SK-MEL-5 (cell line): ENCODE measurements around the gene SMIM38. TPM values are rescaled to one million over a fixed set of nuclear protein-coding genes. Genes with fewer than 3 reads are reported as not detected.

Experiments used
- DNase-seq: peaks from one replicate; pipeline ENCODE4 v3.0.0-alpha.2; 2016; ENCODE audit warnings: low read depth, low spot score
- in situ Hi-C: cut with HindIII; loops from 2 replicates; pipeline ENCODE4 v1.10.0; 2016; ENCODE audit warnings: low sequenced_read_pairs, high pct_unique_total_duplicates, low pct_unique_long_range_greater_than_20kb
- total RNA-seq: library from RNA; depleted of rRNA; stranded (reverse); fragments of >200 nt; shearing (Covaris generic); gene quantifications from 2 replicates; pipeline ENCODE4 v1.2.3, GENCODE V29; 2014

Gene SMIM38
- total RNA-seq, 1 experiment from 2014 or later = 0.13 TPM

DNA sequence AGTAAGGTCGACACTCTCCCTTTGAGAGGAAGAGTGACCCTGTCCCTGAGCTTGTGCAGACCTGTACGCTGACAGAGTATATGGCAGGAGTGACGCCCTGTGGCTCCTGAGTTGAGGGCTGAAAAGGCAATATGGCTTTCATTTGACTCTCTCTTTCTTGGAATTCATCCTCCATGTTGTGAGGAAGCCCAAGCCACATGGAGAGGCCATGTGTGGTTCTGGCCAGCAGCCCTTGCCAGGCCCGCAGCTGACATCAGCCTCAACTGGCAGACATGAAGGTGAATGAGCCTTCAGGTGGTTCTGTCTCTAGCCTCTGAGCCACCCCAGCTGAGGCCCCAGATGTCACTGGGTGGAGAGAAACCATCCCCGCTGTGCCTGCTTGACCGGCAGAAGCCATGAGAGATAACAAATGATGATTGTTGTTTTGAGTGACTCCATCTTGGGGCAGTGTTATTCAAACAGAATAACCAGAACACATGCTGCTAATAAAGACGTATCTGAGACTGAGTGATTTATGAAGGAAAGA is 31.9 kb downstream of the SMIM38 start:
- in situ Hi-C loops = no loop called here
- DNase-seq = no peak

DNA sequence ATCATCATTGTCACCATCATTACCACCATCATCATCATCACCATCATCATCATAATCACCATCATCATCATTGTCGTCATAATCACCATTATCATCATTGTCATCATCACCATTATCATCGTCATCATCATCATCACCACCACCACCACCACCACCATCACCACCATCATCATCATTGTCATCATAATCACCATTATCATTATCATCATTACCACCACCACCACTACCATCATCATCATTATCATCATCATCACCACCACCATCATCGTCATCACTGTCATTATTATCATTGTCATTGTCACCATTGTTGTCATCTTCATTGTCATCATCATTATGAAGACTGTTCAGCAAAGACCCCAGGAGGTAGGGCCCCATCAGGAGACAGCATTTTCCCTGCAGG is 33.3 kb downstream of the SMIM38 start:
- no peak for DNase-seq
- in situ Hi-C loops = no loop called here

DNA sequence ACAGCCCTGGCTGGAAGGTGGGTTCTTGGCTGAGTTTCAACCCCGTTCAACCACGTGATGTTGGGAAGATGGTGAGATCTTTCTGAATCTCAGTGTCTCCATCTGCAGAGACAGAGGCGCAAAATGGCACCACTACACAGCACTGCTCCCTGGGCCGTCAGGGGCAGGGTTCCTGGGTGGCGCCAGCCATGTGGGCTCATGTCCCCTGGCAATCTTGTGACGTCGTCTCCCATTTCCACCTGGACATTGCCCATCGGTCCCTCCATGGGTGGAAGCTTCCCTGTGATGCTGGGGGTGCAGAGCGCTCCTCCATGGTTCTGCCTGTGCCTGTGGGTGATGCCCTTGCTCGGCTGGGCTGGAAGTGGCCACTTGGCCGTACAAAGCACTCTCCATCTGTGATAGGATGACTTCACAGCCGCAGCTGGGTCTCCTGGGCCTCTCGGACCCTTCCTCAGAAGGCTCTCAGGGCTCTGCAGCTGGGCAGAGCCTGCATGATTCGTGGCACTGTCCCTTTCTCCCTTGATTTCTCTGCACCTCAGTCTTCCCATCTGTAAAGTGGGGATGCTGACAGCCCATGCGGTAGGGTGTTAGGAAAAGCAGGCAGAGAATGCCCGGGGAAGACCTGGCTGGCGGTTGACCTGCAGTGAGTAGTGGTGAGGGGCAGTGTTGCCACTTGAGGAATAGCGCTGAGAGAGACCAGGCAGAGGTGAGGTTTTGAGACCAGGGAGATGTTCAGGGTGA is 35.2 kb downstream of the SMIM38 start:
- no peak for DNase-seq
- in situ Hi-C loops = no loop called here

DNA sequence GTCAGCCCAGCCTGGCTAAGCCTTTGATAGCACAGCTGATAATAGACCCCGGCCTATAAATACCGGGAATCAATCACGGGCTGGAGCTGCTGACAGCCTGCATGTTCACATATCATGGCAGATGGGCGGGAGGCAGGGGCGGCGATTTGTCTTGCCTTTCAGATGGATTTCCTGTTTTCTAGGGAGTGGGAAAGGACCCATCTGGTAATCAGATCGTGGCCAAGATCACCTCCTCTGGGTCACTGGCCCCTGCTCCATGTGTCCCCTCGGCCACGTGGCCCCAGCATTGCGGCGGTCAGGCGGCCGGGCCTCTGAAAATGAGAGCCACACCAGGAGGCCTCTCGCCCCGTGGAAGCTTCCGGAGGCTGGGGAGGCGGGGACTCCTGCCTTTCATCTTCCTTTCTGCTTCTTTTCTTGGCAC is 36.6 kb downstream of the SMIM38 start:
- DNase-seq = no peak
- in situ Hi-C loops = no loop called here

DNA sequence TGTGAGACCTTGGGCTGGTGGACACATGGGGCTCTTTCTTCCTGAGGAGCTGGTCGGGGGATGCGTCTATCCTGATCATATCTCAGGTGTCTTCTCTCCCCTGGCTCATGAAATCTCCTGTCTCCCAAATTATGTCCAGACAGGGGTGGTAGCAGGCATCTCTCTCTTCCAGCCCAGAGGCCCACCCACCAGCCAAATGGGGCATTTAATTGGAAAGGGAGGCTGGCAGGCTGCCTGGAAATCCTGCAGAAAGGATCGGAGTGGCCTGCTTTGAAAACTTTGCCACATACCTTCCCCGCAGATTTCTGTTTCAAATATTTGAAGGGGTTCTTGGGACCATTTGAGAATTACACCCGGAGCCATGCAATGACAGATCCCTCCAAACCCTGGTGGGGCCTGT is 37.4 kb downstream of the SMIM38 start:
- in situ Hi-C loops = no loop called here

GRCh38 chr11:69193629-69194028 is 37.9 kb downstream of the SMIM38 start:
- DNase-seq = no peak
- in situ Hi-C loops = no loop called here

More for the DNA sequence above, 37.4 kb downstream of the SMIM38 start:
- no peak for DNase-seq

DNA sequence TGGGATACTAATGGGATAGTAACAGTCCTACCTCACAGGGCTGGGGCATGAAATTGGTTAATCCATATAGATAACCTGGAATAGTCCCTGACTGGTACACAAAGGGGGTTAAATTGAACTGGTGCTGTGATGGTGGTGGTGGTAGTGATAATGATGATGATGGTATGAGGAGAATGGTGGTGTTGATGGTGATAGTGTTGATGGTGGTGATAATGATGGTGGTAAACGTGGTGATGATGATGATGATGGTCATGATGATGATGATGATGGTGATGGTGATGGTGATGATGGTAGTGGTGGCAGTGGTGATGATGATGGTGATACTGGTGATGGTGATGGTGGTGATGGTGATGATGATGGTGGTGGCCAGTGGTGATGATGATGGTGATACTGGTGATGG is 38.7 kb downstream of the SMIM38 start:
- in situ Hi-C loops = no loop called here
- DNase-seq = no peak

GRCh38 chr11:69194956-69195355 is 39.2 kb downstream of the SMIM38 start:
- in situ Hi-C loops = no loop called here
- no peak for DNase-seq

DNA sequence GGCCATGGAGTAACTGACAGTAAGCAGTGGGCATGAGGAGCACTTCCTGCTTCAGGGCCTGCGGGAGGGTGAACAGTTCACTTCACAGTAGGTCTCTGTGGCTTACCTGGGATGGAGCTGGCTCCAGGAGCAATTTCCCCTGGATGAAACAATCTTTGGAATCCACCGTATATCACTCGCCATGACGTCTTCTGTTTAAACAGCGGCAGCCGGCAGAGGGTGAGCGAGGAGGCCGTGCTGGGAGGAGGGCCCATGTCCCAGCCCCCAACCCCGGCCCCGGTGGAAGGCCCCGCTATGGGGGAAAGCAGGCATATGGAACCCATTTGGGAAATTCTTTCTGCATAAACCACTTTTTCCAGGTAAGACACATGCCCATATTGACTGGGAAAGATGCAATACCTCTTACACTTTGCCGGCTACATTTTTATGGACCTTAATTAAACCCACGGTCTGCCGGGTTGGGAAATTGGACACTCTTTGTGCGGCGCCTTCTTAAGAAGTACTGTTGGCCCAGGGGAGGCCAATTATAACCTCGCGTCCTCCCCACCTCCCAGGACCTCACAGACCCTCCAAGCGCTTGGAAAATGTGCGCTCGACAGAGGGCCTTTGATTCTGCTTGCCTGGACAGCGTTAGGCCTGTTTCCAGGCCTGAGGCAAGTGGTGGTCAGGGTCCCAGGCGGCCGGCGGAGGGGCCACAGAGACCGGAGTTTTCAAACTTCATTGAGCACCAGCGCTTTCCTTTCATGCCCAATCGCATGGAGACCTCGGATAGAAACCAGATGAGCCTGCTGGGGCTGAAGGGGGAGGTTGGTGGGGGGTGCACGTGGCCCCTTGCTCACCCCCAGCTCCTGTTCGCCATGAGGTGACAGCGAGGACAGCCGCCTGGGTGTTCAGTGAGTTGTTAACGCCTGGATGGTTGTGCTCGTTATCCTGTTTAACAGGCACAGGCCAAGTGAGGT is 40.4 kb downstream of the SMIM38 start:
- DNase-seq = no peak
- in situ Hi-C loops = no loop called here

GRCh38 chr11:69196783-69197169 is 41.0 kb downstream of the SMIM38 start:
- no peak for DNase-seq
- in situ Hi-C loops = no loop called here

GRCh38 chr11:69198891-69199582 is 43.3 kb downstream of the SMIM38 start:
- in situ Hi-C loops = no loop called here
- no peak for DNase-seq

GRCh38 chr11:69199583-69200315 is 44.0 kb downstream of the SMIM38 start:
- no peak for DNase-seq
- in situ Hi-C loops = no loop called here

DNA sequence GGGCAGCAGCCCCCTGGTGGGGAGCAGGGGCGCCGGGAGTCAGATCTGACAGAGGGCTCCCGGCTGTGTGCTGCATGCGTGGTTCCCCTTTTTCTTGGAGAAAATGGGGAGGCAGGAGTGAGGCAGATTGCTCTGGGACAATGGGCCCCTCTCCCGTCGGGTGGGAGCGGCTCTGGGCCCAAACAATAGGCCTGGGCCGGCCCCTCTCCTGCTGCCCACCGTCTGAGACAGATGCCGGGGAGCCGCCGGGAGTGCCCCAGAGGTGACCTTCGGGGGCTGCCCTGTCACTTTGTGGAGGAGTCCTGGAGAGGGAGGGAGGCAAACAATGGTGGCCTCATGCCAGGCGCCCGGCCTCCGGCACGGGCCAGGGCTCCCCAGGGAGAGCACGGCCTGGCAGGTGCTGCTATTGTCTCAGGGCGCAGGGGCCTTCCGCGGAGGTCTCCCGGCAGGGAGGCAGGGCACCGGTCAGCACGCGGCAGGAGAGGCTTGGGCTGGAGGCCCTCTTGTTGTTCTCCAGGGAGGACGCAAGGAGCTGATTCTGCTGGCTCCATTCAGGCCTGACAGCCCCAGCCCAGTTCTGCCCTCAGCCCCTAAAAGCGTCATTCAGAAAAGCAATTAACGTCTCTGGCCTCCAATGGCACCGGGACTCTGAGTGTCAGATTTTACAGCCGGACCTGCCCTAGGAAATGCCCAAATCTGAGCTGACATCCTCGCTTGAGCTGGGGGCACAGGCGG is 44.8 kb downstream of the SMIM38 start:
- DNase-seq = no peak
- in situ Hi-C loops = no loop called here

DNA sequence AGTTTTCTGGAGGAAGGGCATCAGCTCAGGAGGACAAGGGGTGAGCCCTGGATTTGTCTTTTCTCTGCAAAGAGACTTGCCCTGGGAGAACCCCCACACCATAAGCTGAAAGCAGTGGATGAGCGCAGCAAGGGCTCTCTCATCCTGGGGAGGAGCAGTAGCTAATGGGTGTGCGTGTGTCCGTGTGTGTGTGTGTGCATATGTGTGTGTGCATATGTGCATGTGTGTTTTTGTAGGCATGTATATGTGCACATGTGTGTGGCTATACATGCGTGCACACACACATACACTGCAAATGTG is 45.3 kb downstream of the SMIM38 start:
- in situ Hi-C loops = no loop called here
- DNase-seq = no peak

GRCh38 chr11:69201764-69202370 is 46.1 kb downstream of the SMIM38 start:
- in situ Hi-C loops = no loop called here

GRCh38 chr11:69202511-69203221 is 46.9 kb downstream of the SMIM38 start:
- in situ Hi-C loops = no loop called here
- DNase-seq = no peak

More at GRCh38 chr11:69201764-69202370, 46.1 kb downstream of the SMIM38 start:
- DNase-seq = no peak
